Right lobe of liver (tissue), 6 donors: ENCODE data around the gene HOXD10. TPM values are rescaled to one million over a fixed set of nuclear protein-coding genes. Genes with fewer than 3 reads are reported as not detected.
A peak's percentile ranks its signal among the peaks of the same experiment; 100 is the strongest.

Source experiments
- ATAC-seq, 4 donors: fragments of 200-7000 bp; cut with Tn5 transposase; one replicate each; pipeline ENCODE4 v1.9.1; 2020; ENCODE audit warnings: mild to moderate bottlenecking in 4 of 4, moderate library complexity in 4 of 4
- DNase-seq, 3 donors: peaks; one replicate each; pipeline ENCODE4 v3.0.0-alpha.2; 2020
- H3K27ac ChIP-seq, 3 donors: fragments of 200-600 bp; one replicate each; pipeline ENCODE4 v1.8.0; 2022
- H3K27me3 ChIP-seq, 2 donors: fragments of 200-600 bp; one replicate each; pipeline ENCODE4 v1.8.0; 2022
- H3K36me3 ChIP-seq, 4 donors: fragments of 200-600 bp; sonication (generic) in 1 of 4; one replicate each; pipeline versions ENCODE4 v1.5.1 to v1.8.0; 2017 to 2022; ENCODE audit warnings: control low read depth in 1 of 4
- H3K4me1 ChIP-seq, 4 donors: fragments of 200-600 bp; sonication (generic) in 1 of 4; one replicate each; pipeline versions ENCODE4 v1.5.1 to v1.8.0; 2017 to 2022; ENCODE audit warnings: control low read depth in 1 of 4
- H3K4me3 ChIP-seq, 3 donors: fragments of 200-600 bp; one replicate each; pipeline ENCODE4 v1.8.0; 2022
- H3K9me3 ChIP-seq, 4 donors: fragments of 200-600 bp; sonication (generic) in 1 of 4; one replicate each; pipeline versions ENCODE4 v1.5.1 to v1.8.0; 2017 to 2022; ENCODE audit warnings: control low read depth in 1 of 4
- CTCF ChIP-seq, 4 donors: fragments of 200-600 bp in 3 of 4; fragments of 450-650 bp in 1 of 4; IDR thresholded peaks; one replicate each; pipeline versions ENCODE4 v1.5.1 to v1.8.0; 2016 to 2022; ENCODE audit warnings: antibody characterized with exemption in 4 of 4, mild to moderate bottlenecking in 2 of 4
- POLR2A ChIP-seq: fragments of 450-650 bp; IDR thresholded peaks from one replicate; pipeline ENCODE4 v1.6.1; 2017; ENCODE audit warnings: antibody characterized with exemption, mild to moderate bottlenecking
- WGBS: methylation state at CpG from one replicate; pipeline ENCODE4 v1.1.6; 2018; ENCODE audit warnings: low coverage, low lambda C conversion rate; ENCODE audit not compliant: insufficient coverage; ENCODE audit errors: missing lambda C conversion rate; 5-methylcytosine and 5-hydroxymethylcytosine counted together
- intact Hi-C, 2 donors: fragments of 100-400 bp; cut with DNase I; formaldehyde crosslinking; loops; one replicate each; pipeline versions ENCODE4 v1.11.2 to v1.14.1; 2022
- total RNA-seq, 6 experiments: library from RNA; depleted of rRNA in 2 of 6; stranded (reverse); fragments of >200 nt in 2 of 6; fragmentation: NEBNext Ultra II Directional in 3 of 6; extraction: Animal tissue kit (Norgen Biotek cat#: 25700) in 3 of 6; gene quantifications; one replicate each; pipeline versions ENCODE4 v1.1.0 to v1.2.4, GENCODE V29; 2016 to 2023
- donor health status: DM: no; HTN: yes; CAD: no.
- donor health status: DM: no; HTN: no; CAD: no.
- donor health status: DM: no; HTN: no; CAD: no.
- donor health status: DM: no; HTN: yes; CAD: no.
- donor health status: DM: no; HTN: yes; CAD: no.

Gene HOXD10
- total RNA-seq, 6 experiments from 2014 or later: not detected

GRCh38 chr2:176137906-176138305 is 21.3 kb downstream of the HOXD10 start:
- peaks cover 0 to 9% (median 2%) of the 10 kb centered on the region in 4 donors for H3K4me1 ChIP-seq
- H3K27me3 ChIP-seq: peaks cover 32 to 55% of the 10 kb centered on the region in 2 donors
- TF ChIP-seq CTCF (IDR thresholded peaks at IDR 0.05) (no peak), POLR2A (no peak)
- 17% methylated on average over 8 of the region's 8 CpGs for WGBS
- DNase-seq (no peak), ATAC-seq (peak; percentile 28 to 55 (median 45))
- H3K36me3 ChIP-seq: no peaks in the 10 kb centered on the region
- H3K4me3 ChIP-seq: no peak overlapping the region
- no peak overlapping the region for H3K27ac ChIP-seq
- intact Hi-C loops: no loop called here
- H3K9me3 ChIP-seq: no peaks in the 10 kb centered on the region

DNA sequence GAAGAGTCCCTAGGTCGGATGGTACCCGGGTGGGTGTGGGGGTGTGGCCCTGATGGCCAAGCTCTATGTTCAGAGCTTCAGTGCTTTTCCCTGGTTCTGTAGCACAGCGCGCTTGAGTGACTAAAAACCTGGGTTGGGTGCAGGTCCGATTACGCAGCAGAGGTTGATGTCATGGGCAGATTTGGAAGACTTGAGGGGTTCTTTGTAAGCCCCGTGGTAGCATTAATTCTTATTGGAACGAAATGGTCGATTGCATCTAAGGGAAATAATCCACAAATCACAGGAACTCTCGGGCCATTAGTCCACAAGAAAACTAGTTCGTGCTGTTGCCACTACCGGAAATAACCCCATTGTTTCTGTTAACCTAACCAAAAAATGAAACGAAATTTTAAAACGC is 21.9 kb downstream of the HOXD10 start:
- Histone ChIP-seq H3K36me3 (no peaks in the 10 kb centered on the region), H3K4me1 (peaks cover 0 to 9% (median 2%) of the 10 kb centered on the region in 4 donors), H3K9me3 (no peaks in the 10 kb centered on the region), H3K4me3 (no peak overlapping the region), H3K27me3 (peaks cover 27 to 49% of the 10 kb centered on the region in 2 donors), H3K27ac (no peak overlapping the region)
- ATAC-seq (no peak), DNase-seq (no peak)
- 8% methylated on average over 12 of the region's 14 CpGs for WGBS
- intact Hi-C loops: no loop called here
- TF ChIP-seq POLR2A (no peak), CTCF (IDR thresholded peaks at IDR 0.05) (no peak)

GRCh38 chr2:176138923-176139660 is 22.5 kb downstream of the HOXD10 start:
- 11% methylated on average over 28 of the region's 28 CpGs for WGBS
- Histone ChIP-seq H3K4me3 (no peak overlapping the region), H3K36me3 (no peaks in the 10 kb centered on the region), H3K4me1 (peaks cover 0 to 9% (median 2%) of the 10 kb centered on the region in 4 donors), H3K9me3 (no peaks in the 10 kb centered on the region), H3K27ac (no peak overlapping the region), H3K27me3 (peaks cover 27 to 43% of the 10 kb centered on the region in 2 donors)
- intact Hi-C loops: no loop called here
- no peak for DNase-seq
- TF ChIP-seq POLR2A: no peak
- TF ChIP-seq CTCF (IDR thresholded peaks at IDR 0.05): no peak
- no peak for ATAC-seq

GRCh38 chr2:176139661-176140512 is 23.3 kb downstream of the HOXD10 start:
- H3K4me1 ChIP-seq: peaks cover 0 to 9% (median 2%) of the 10 kb centered on the region in 4 donors
- WGBS: 15% methylated on average over 19 of the region's 41 CpGs
- no peak for TF ChIP-seq POLR2A
- no peak for TF ChIP-seq CTCF (IDR thresholded peaks at IDR 0.05)
- H3K36me3 ChIP-seq: no peaks in the 10 kb centered on the region
- intact Hi-C loops: loop anchor here (5.0 to 10.0 kb wide), 5 partner anchors 315 to 495 kb away; no protein-coding TSS in a partner anchor
- H3K9me3 ChIP-seq: no peaks in the 10 kb centered on the region
- ATAC-seq (no peak), DNase-seq (no peak)
- H3K27me3 ChIP-seq: peaks cover 27 to 42% of the 10 kb centered on the region in 2 donors
- no peak overlapping the region for H3K27ac ChIP-seq
- peak overlapping the region in 2 of 3 donors; percentile 37 to 51 for H3K4me3 ChIP-seq
